MM.1S (cell line): Measurements from ENCODE around the gene MYL1.

Source experiments
- DNase-seq: peaks from one replicate; pipeline ENCODE4 v3.0.0-alpha.2; 2015
- H2AFZ ChIP-seq: fragments of 300-600 bp; sonication (generic); 2 replicates; pipeline ENCODE4 v1.6.0; 2016; ENCODE audit warnings: antibody characterized with exemption, low read length
- H3F3A ChIP-seq: fragments of 300-600 bp; sonication (generic); 2 replicates; pipeline ENCODE4 v1.6.1; 2016; ENCODE audit warnings: mild to moderate bottlenecking, antibody characterized with exemption, low read length, moderate library complexity, mixed read lengths; ENCODE audit not compliant: insufficient read depth
- H3K27ac ChIP-seq: fragments of 300-600 bp; sonication (generic); 2 replicates; pipeline ENCODE4 v1.5.1; 2016; ENCODE audit warnings: mild to moderate bottlenecking, low read length
- H3K27me3 ChIP-seq: fragments of 300-600 bp; sonication (generic); replicated peaks from 2 replicates; pipeline ENCODE4 v1.6.0; 2016; ENCODE audit warnings: low read length; ENCODE audit not compliant: insufficient read depth
- H3K36me3 ChIP-seq: fragments of 300-600 bp; sonication (generic); replicated peaks from 2 replicates; pipeline ENCODE4 v1.6.1; 2016; ENCODE audit warnings: mild to moderate bottlenecking, low read length, mixed read lengths; ENCODE audit not compliant: insufficient read depth
- H3K4me1 ChIP-seq: fragments of 300-600 bp; sonication (generic); 2 replicates; pipeline ENCODE4 v1.6.1; 2016; ENCODE audit warnings: low read length, mixed read lengths
- H3K4me2 ChIP-seq: fragments of 300-600 bp; sonication (generic); 2 replicates; pipeline ENCODE4 v1.6.0; 2016; ENCODE audit warnings: low read depth, low read length
- H3K4me3 ChIP-seq: fragments of 300-600 bp; sonication (generic); 2 replicates; pipeline ENCODE4 v1.5.1; 2016; ENCODE audit warnings: low read length, mixed read lengths
- H3K79me2 ChIP-seq: fragments of 300-600 bp; sonication (generic); 2 replicates; pipeline ENCODE4 v1.6.1; 2016; ENCODE audit warnings: mixed run types, low read length, mixed read lengths
- H3K9ac ChIP-seq: fragments of 300-600 bp; sonication (generic); 2 replicates; pipeline ENCODE4 v1.6.1; 2016; ENCODE audit warnings: low read length, mixed read lengths
- H3K9me2 ChIP-seq: fragments of 300-600 bp; sonication (generic); replicated peaks from 2 replicates; pipeline ENCODE4 v1.6.1; 2016; ENCODE audit warnings: mild to moderate bottlenecking, low read length, mixed read lengths; ENCODE audit not compliant: insufficient read depth
- H3K9me3 ChIP-seq: fragments of 300-600 bp; sonication (generic); replicated peaks from 2 replicates; pipeline ENCODE4 v1.6.1; 2016; ENCODE audit warnings: mild to moderate bottlenecking, low read length, mixed read lengths; ENCODE audit not compliant: insufficient read depth
- H4K20me1 ChIP-seq: fragments of 300-600 bp; sonication (generic); 2 replicates; pipeline ENCODE4 v1.6.1; 2016; ENCODE audit warnings: mild to moderate bottlenecking, low read length, moderate library complexity, mixed read lengths; ENCODE audit not compliant: insufficient read depth
- CTCF ChIP-seq: fragments of 300-600 bp; sonication (generic); IDR thresholded peaks from 2 replicates; pipeline ENCODE4 v1.5.1; 2016; ENCODE audit warnings: antibody characterized with exemption, low read length, mixed read lengths
- EZH2 ChIP-seq: fragments of 300-600 bp; sonication (generic); optimal IDR thresholded peaks from 2 replicates; pipeline ENCODE3; 2017; ENCODE audit warnings: low read depth, mild to moderate bottlenecking, antibody characterized with exemption, low read length, mixed read lengths
- EZH2phosphoT487 ChIP-seq: fragments of 300-600 bp; sonication (generic); IDR thresholded peaks from 2 replicates; pipeline ENCODE4 v1.6.1; 2018; ENCODE audit warnings: antibody characterized with exemption, low read length

The MYL1 gene

DNA sequence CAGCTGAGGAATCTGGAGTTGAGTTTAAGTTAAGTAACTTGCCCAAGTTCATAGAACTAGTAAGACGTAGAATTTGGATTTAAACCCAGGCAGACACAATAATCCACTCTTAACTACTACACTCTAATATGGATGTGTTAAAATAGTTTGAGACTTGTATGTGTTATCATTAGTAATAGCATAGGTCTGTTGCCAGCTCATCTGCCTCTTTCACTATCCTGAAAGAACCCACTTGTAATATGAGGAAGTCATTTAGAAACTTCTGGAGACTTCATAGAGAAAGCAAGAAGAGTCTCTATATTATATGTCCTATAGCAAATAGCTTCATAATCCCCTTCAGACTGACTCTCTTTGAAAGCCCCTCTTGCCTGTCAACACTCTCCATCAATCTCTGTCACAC is 46.7 kb downstream of the MYL1 start:
- Histone ChIP-seq H3K79me2 (no peaks in the 10 kb centered on the region), H3K9me3 (no peaks in the 10 kb centered on the region)

GRCh38 chr2:210267698-210268097 is 47.3 kb downstream of the MYL1 start:
- no peak overlapping the region for H3K4me3 ChIP-seq
- H2AFZ ChIP-seq = no peak overlapping the region
- H3K4me2 ChIP-seq = no peak overlapping the region
- no peaks in the 10 kb centered on the region for H3K36me3 ChIP-seq
- no peak for DNase-seq
- no peaks in the 10 kb centered on the region for H3K79me2 ChIP-seq
- no peaks in the 10 kb centered on the region for H3K9me2 ChIP-seq
- no peaks in the 10 kb centered on the region for H3F3A ChIP-seq
- H4K20me1 ChIP-seq = no peaks in the 10 kb centered on the region
- H3K9ac ChIP-seq = no peak overlapping the region
- H3K27me3 ChIP-seq = no peaks in the 10 kb centered on the region
- H3K9me3 ChIP-seq = no peaks in the 10 kb centered on the region
- no peaks in the 10 kb centered on the region for H3K4me1 ChIP-seq
- no peak overlapping the region for H3K27ac ChIP-seq
- no peak for TF ChIP-seq CTCF
- no peak for TF ChIP-seq EZH2phosphoT487
- no peak for TF ChIP-seq EZH2

More for the DNA sequence above, 46.7 kb downstream of the MYL1 start:
- no peaks in the 10 kb centered on the region for H3F3A ChIP-seq
- no peak overlapping the region for H3K4me3 ChIP-seq
- no peaks in the 10 kb centered on the region for H3K27me3 ChIP-seq
- H4K20me1 ChIP-seq = no peaks in the 10 kb centered on the region
- no peaks in the 10 kb centered on the region for H3K4me1 ChIP-seq
- no peak overlapping the region for H3K4me2 ChIP-seq
- H3K9ac ChIP-seq = no peak overlapping the region
- H3K9me2 ChIP-seq = no peaks in the 10 kb centered on the region
- TF ChIP-seq EZH2phosphoT487 (no peak), CTCF (no peak), EZH2 (no peak)
- H3K36me3 ChIP-seq = no peaks in the 10 kb centered on the region
- no peak overlapping the region for H2AFZ ChIP-seq
- H3K27ac ChIP-seq = no peak overlapping the region
- no peak for DNase-seq

GRCh38 chr2:210264282-210264681 is 50.7 kb downstream of the MYL1 start:
- H3F3A ChIP-seq = no peaks in the 10 kb centered on the region
- H3K4me1 ChIP-seq = no peaks in the 10 kb centered on the region
- H3K9me3 ChIP-seq = no peaks in the 10 kb centered on the region
- no peaks in the 10 kb centered on the region for H3K27me3 ChIP-seq
- H3K27ac ChIP-seq = no peak overlapping the region
- no peak overlapping the region for H3K4me3 ChIP-seq
- H3K79me2 ChIP-seq = no peaks in the 10 kb centered on the region
- H3K36me3 ChIP-seq = no peaks in the 10 kb centered on the region
- H3K9ac ChIP-seq = no peak overlapping the region
- no peak for TF ChIP-seq EZH2
- TF ChIP-seq EZH2phosphoT487 = no peak
- TF ChIP-seq CTCF = no peak
- no peak overlapping the region for H2AFZ ChIP-seq
- no peaks in the 10 kb centered on the region for H3K9me2 ChIP-seq
- no peak overlapping the region for H3K4me2 ChIP-seq
- H4K20me1 ChIP-seq = no peaks in the 10 kb centered on the region
- DNase-seq = no peak
